Colonic mucosa (tissue), 4 donors: ENCODE results near the gene LENG1. TPM values are rescaled to one million over a fixed set of nuclear protein-coding genes. Genes with fewer than 3 reads are reported as not detected.

ENCODE experiments used
- DNase-seq: peaks from one replicate; pipeline ENCODE4 v3.0.0-alpha.2; 2020
- H3K27ac ChIP-seq: fragments of 200-600 bp; one replicate; pipeline ENCODE4 v1.8.0; 2021
- H3K27me3 ChIP-seq: fragments of 200-600 bp; one replicate; pipeline ENCODE4 v1.8.0; 2021
- H3K36me3 ChIP-seq: fragments of 200-600 bp; one replicate; pipeline ENCODE4 v1.8.0; 2021
- H3K4me1 ChIP-seq: fragments of 200-600 bp; one replicate; pipeline ENCODE4 v1.8.0; 2021; ENCODE audit warnings: mild to moderate bottlenecking
- H3K4me3 ChIP-seq: fragments of 200-600 bp; one replicate; pipeline ENCODE4 v1.8.0; 2021
- H3K9ac ChIP-seq, 2 donors: one replicate each; pipeline ENCODE4 v1.7.0; 2013; ENCODE audit warnings: control low read depth in 2 of 2, low read depth in 2 of 2, low read length in 2 of 2
- H3K9me3 ChIP-seq: fragments of 200-600 bp; one replicate; pipeline ENCODE4 v1.8.0; 2021
- CTCF ChIP-seq: fragments of 200-600 bp; IDR thresholded peaks from one replicate; pipeline ENCODE4 v1.8.0; 2022; ENCODE audit warnings: antibody characterized with exemption, mild to moderate bottlenecking
- intact Hi-C: fragments of 100-400 bp; cut with DNase I; formaldehyde crosslinking; loops from one replicate; pipeline ENCODE4 v1.14.1; 2022
- total RNA-seq, 2 donors: library from RNA; stranded (reverse); fragmentation: NEBNext Ultra II Directional in 1 of 2; extraction: Animal tissue kit (Norgen Biotek cat#: 25700) in 1 of 2; gene quantifications; one replicate each; pipeline ENCODE4 v1.2.1, GENCODE V29; 2021
- donor health status: healthy.
- donor health status: DM: no; HTN: no; CAD: no.
- donor health status: DM: no; HTN: no; CAD: no.

The LENG1 gene
- total RNA-seq, 2 donors from 2014 or later, result 6.2 to 8.1 TPM

GRCh38 chr19:54191011-54191810 is 31.7 kb upstream of the LENG1 start, which contains the start of gene TSEN34:
TSS of gene TSEN34 (plus strand) at chr19:54191308. CDS start at chr19:54191365, 57 bp downstream.
- Histone ChIP-seq H3K4me1 (peaks cover 13% of the 10 kb centered on the region), H3K36me3 (no peaks in the 10 kb centered on the region), H3K9ac (peak within 1 kb of the TSS; percentile 95 to 96), H3K27ac (peak within 1 kb of the TSS; percentile 99), H3K9me3 (no peaks in the 10 kb centered on the region), H3K4me3 (peak within 1 kb of the TSS; percentile 60), H3K27me3 (no peaks in the 10 kb centered on the region)
- intact Hi-C loops, result no loop called here
- TF ChIP-seq CTCF, result no peak
- DNase-seq, result peak; percentile 88

GRCh38 chr19:54190503-54191010 is 31.0 kb upstream of the LENG1 start:
- DNase-seq, result peak; percentile 99
- no peaks in the 10 kb centered on the region for H3K27me3 ChIP-seq
- H3K4me1 ChIP-seq, result peaks cover 13% of the 10 kb centered on the region
- peak overlapping the region; percentile 95 to 96 for H3K9ac ChIP-seq
- peak overlapping the region; percentile 60 for H3K4me3 ChIP-seq
- TF ChIP-seq CTCF, result no peak
- peak overlapping the region; percentile 99 for H3K27ac ChIP-seq
- intact Hi-C loops, result no loop called here
- no peaks in the 10 kb centered on the region for H3K9me3 ChIP-seq
- no peaks in the 10 kb centered on the region for H3K36me3 ChIP-seq

GRCh38 chr19:54189735-54190502 is 30.4 kb upstream of the LENG1 start:
- no peaks in the 10 kb centered on the region for H3K9me3 ChIP-seq
- peak overlapping the region; percentile 56 to 79 for H3K9ac ChIP-seq
- peak; percentile 100 for DNase-seq
- intact Hi-C loops, result no loop called here
- TF ChIP-seq CTCF, result no peak
- H3K36me3 ChIP-seq, result no peaks in the 10 kb centered on the region
- H3K4me1 ChIP-seq, result peaks cover 13% of the 10 kb centered on the region
- H3K27me3 ChIP-seq, result no peaks in the 10 kb centered on the region
- peak overlapping the region; percentile 73 for H3K4me3 ChIP-seq
- peak overlapping the region; percentile 99 for H3K27ac ChIP-seq

- Histone ChIP-seq H3K27ac (peak within 1 kb of the TSS; percentile 99), H3K36me3 (no peaks in the 10 kb centered on the region), H3K27me3 (no peaks in the 10 kb centered on the region), H3K4me1 (peaks cover 13% of the 10 kb centered on the region), H3K9ac (peak within 1 kb of the TSS; percentile 85 to 90), H3K9me3 (no peaks in the 10 kb centered on the region), H3K4me3 (peak within 1 kb of the TSS; percentile 73)
- TF ChIP-seq CTCF, result no peak
- no peak for DNase-seq
- intact Hi-C loops, result no loop called here
These were observed 29.7 kb upstream of the LENG1 start, which contains the start of gene MBOAT7 for GRCh38 chr19:54189145-54189734. TSS of gene MBOAT7 (minus strand) at chr19:54189580. CDS start at chr19:54188508, 1,072 bp downstream.
